RPMI8226 (cell line): ENCODE results near the gene IRF2BPL.

ENCODE experiments used
- DNase-seq: peaks from one replicate; pipeline ENCODE4 v3.0.0-alpha.2; 2015

IRF2BPL gene

GRCh38 chr14:77053046-77053841 lies 24.7 kb upstream of the IRF2BPL start:
- DNase-seq: peak; percentile 61

- DNase-seq: no peak
Observed at GRCh38 chr14:77052281-77053044, 24.0 kb upstream of the IRF2BPL start.

GRCh38 chr14:77051116-77051515 lies 22.6 kb upstream of the IRF2BPL start:
- no peak for DNase-seq

- no peak for DNase-seq
Observed at GRCh38 chr14:77046721-77047120, 18.2 kb upstream of the IRF2BPL start.

- no peak for DNase-seq
Observed at GRCh38 chr14:77045238-77046162, 17.0 kb upstream of the IRF2BPL start.

- DNase-seq: no peak
Observed at GRCh38 chr14:77044783-77045237, 16.3 kb upstream of the IRF2BPL start.

GRCh38 chr14:77043984-77044485 lies 15.5 kb upstream of the IRF2BPL start:
- peak; percentile 59 for DNase-seq

- peak; percentile 81 for DNase-seq
Observed at GRCh38 chr14:77043177-77043983, 14.9 kb upstream of the IRF2BPL start.

GRCh38 chr14:77041881-77042545 lies 13.5 kb upstream of the IRF2BPL start:
- peak; percentile 79 for DNase-seq

GRCh38 chr14:77040741-77041653 lies 12.5 kb upstream of the IRF2BPL start:
- peak; percentile 33 for DNase-seq

- DNase-seq: peak; percentile 99
Observed at GRCh38 chr14:77040059-77040740, 11.7 kb upstream of the IRF2BPL start.

- DNase-seq: peak; percentile 36
Observed at GRCh38 chr14:77039285-77040058, 11.0 kb upstream of the IRF2BPL start.

GRCh38 chr14:77037938-77038568 lies 9.5 kb upstream of the IRF2BPL start:
- DNase-seq: no peak

GRCh38 chr14:77037215-77037937 lies 8.9 kb upstream of the IRF2BPL start:
- no peak for DNase-seq

GRCh38 chr14:77036484-77037214 lies 8.1 kb upstream of the IRF2BPL start:
- DNase-seq: peak; percentile 29

GRCh38 chr14:77035267-77035666 lies 6.8 kb upstream of the IRF2BPL start:
- no peak for DNase-seq
